Chondrocyte (in vitro differentiated cells): ENCODE measurements around the gene DRP2. TPM values are rescaled to one million over a fixed set of nuclear protein-coding genes. Genes with fewer than 3 reads are reported as not detected.
A peak's percentile ranks its signal among the peaks of the same experiment; 100 is the strongest.
"Not testable (repeated sequence)": the region's sequence is repeated elsewhere in the genome, so short reads cannot be mapped to it uniquely, and the experiment has no call there.

ENCODE experiments used
- DNase-seq: peaks from one replicate; pipeline ENCODE4 v3.0.0; 2021; ENCODE audit warnings: mixed read lengths, low spot score
- H3K27ac Mint-ChIP-seq: one replicate; pipeline ENCODE4 v1.8.0; 2021; ENCODE audit warnings: mild to moderate bottlenecking, moderate library complexity, mixed read lengths; ENCODE audit not compliant: unreplicated experiment
- H3K27me3 Mint-ChIP-seq: 2 replicates; pipeline ENCODE4 v1.8.0; 2021; ENCODE audit warnings: low read depth, mixed read lengths
- H3K36me3 Mint-ChIP-seq: 2 replicates; pipeline ENCODE4 v1.8.0; 2021; ENCODE audit warnings: low read depth, mixed read lengths
- H3K4me1 Mint-ChIP-seq: 2 replicates; pipeline ENCODE4 v1.8.0; 2021; ENCODE audit warnings: low read depth, mild to moderate bottlenecking, mixed read lengths
- H3K4me3 Mint-ChIP-seq: one replicate; pipeline ENCODE4 v1.8.0; 2021; ENCODE audit warnings: mild to moderate bottlenecking, moderate library complexity, mixed read lengths; ENCODE audit not compliant: unreplicated experiment
- H3K9me3 Mint-ChIP-seq: 2 replicates; pipeline ENCODE4 v1.8.0; 2021; ENCODE audit warnings: low read depth, mixed read lengths
- long read RNA-seq: library from polyadenylated mRNA; stranded (forward); transcript quantifications from one replicate; pipeline ENCODE4 v2.0.0, GENCODE V29; 2021
- total RNA-seq: library from RNA; stranded (reverse); gene quantifications from 3 replicates; pipeline ENCODE4 v1.2.1, GENCODE V29; 2021
- TF ChIP-seq, protein P1 (sequence below): fragments of 200-600 bp; sonication (generic); IDR thresholded peaks from 2 replicates; pipeline ENCODE4 v1.5.0; 2021; ENCODE audit warnings: antibody characterized with exemption, mild to moderate bottlenecking, moderate library complexity

DRP2 gene
- 0.23 to 0.92 TPM (median 0.37 TPM) in 3 replicates for total RNA-seq
- long read RNA-seq, partial matches to known transcripts: 0 of 1 reads
- long read RNA-seq, other reads (novel, unspliced or antisense): 1 of 1 reads

DNA sequence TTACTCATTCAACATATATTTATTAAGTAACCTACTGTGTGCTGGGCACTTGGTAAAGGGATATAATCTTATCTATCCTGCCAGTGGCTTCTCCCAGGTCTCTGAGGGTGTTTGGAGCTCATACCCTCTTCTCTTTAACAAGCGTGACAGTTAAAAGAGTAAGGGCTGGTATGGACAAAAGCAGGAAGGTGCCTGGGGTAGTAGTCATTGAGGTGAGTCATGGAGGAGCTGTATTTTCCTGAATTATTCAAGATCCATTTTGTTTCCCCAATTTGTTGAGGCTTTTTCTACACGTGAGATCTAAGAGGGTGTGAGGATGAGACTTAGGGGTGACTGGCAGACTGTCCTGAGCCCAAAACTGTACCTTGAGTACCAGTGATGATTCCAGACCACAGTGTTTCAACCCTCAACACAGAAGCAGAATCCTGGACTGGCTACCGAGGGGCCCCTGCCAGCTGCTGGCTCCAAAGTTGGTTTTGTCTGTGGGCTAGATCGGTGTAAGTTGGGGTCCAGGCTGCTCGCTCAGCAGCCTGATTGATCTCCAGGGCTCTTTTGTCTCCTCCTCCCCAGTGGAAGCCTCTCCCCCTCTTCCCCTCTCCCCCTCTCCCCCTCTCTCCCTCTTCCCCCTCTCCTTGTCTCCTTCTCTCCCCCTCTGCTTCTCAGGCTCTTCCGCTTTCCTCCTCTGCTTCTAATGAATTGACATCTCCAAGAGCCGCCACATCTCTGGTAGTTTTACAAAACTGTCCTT, at the start of gene DRP2:
DRP2 (plus strand) TSS at position 671 of the 748 bp plus-strand sequence. CDS start 11,862 bp downstream, outside the sequence.
- Mint-ChIP-seq H3K36me3 (no peaks in the 10 kb centered on the region), H3K9me3 (peaks cover 3% of the 10 kb centered on the region), H3K27ac (peak within 1 kb of the TSS; percentile 78), H3K27me3 (no peaks in the 10 kb centered on the region), H3K4me3 (peak within 1 kb of the TSS; percentile 33), H3K4me1 (peaks cover 7% of the 10 kb centered on the region)
- TF ChIP-seq, protein P1, sequence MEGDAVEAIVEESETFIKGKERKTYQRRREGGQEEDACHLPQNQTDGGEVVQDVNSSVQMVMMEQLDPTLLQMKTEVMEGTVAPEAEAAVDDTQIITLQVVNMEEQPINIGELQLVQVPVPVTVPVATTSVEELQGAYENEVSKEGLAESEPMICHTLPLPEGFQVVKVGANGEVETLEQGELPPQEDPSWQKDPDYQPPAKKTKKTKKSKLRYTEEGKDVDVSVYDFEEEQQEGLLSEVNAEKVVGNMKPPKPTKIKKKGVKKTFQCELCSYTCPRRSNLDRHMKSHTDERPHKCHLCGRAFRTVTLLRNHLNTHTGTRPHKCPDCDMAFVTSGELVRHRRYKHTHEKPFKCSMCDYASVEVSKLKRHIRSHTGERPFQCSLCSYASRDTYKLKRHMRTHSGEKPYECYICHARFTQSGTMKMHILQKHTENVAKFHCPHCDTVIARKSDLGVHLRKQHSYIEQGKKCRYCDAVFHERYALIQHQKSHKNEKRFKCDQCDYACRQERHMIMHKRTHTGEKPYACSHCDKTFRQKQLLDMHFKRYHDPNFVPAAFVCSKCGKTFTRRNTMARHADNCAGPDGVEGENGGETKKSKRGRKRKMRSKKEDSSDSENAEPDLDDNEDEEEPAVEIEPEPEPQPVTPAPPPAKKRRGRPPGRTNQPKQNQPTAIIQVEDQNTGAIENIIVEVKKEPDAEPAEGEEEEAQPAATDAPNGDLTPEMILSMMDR: no peak
- DNase-seq: no peak

GRCh38 chrX:101171883-101172400, 47.6 kb upstream of the DRP2 start:
- Mint-ChIP-seq H3K27ac (no peak overlapping the region), H3K4me3 (no peak overlapping the region), H3K4me1 (no peaks in the 10 kb centered on the region), H3K9me3 (peaks cover 10% of the 10 kb centered on the region), H3K36me3 (no peaks in the 10 kb centered on the region), H3K27me3 (no peaks in the 10 kb centered on the region)
- TF ChIP-seq, protein P1: no peak
- no peak for DNase-seq

- DNase-seq: no peak
- no peak overlapping the region for H3K4me3 Mint-ChIP-seq
Measured at GRCh38 chrX:101176439-101176838, 43.1 kb upstream of the DRP2 start.

GRCh38 chrX:101184876-101185275, 34.7 kb upstream of the DRP2 start:
- H3K36me3 Mint-ChIP-seq, H3K4me1 Mint-ChIP-seq, H3K27ac Mint-ChIP-seq, DNase-seq, H3K27me3 Mint-ChIP-seq, H3K4me3 Mint-ChIP-seq: not testable (repeated sequence)
- peaks cover 14% of the 10 kb centered on the region for H3K9me3 Mint-ChIP-seq

More at GRCh38 chrX:101176439-101176838, 43.1 kb upstream of the DRP2 start:
- H3K27ac Mint-ChIP-seq: no peak overlapping the region
- no peaks in the 10 kb centered on the region for H3K36me3 Mint-ChIP-seq
- no peaks in the 10 kb centered on the region for H3K4me1 Mint-ChIP-seq
- TF ChIP-seq, protein P1: no peak
- no peaks in the 10 kb centered on the region for H3K27me3 Mint-ChIP-seq
- H3K9me3 Mint-ChIP-seq: no peaks in the 10 kb centered on the region

DNA sequence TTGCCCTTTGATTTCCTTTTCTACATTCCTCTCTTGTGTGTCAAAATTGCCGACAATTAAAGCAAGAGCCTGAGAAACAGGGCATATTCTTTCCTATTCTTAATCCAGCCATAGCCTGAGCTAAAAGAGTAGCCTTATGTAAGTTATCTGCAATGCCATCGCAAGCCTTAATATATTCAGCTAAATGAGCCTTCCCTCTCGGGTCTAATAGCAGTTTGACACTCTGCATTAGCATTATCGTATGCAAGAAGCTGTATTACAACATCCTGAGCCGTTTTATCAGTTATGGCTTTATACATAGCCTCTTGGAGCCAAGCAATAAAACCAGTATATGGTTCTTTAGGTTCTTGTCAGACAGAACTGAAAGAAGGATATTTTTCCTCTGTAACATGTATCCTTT, 31.6 kb upstream of the DRP2 start:
- H3K9me3 Mint-ChIP-seq: peaks cover 19% of the 10 kb centered on the region
- H3K4me3 Mint-ChIP-seq: not testable (repeated sequence)

GRCh38 chrX:101190736-101191135, 28.9 kb upstream of the DRP2 start:
- TF ChIP-seq, protein P1: no peak
- peaks cover 14% of the 10 kb centered on the region for H3K4me1 Mint-ChIP-seq
- H3K36me3 Mint-ChIP-seq: no peaks in the 10 kb centered on the region
- peak overlapping the region; percentile 65 for H3K27ac Mint-ChIP-seq
- H3K27me3 Mint-ChIP-seq: no peaks in the 10 kb centered on the region
- peak overlapping the region; percentile 19 for H3K4me3 Mint-ChIP-seq
- peaks cover 15% of the 10 kb centered on the region for H3K9me3 Mint-ChIP-seq
- no peak for DNase-seq

More for the DNA sequence above, 31.6 kb upstream of the DRP2 start:
- H3K27me3 Mint-ChIP-seq, H3K27ac Mint-ChIP-seq, H3K36me3 Mint-ChIP-seq, DNase-seq: not testable (repeated sequence)
- peaks cover 14% of the 10 kb centered on the region for H3K4me1 Mint-ChIP-seq
